NCI-H526 (cell line): ENCODE results near the gene SPOP.

Experiments used
- DNase-seq, 2 experiments: peaks; one replicate each; lab custom pipeline; 2025; lab: John Stamatoyannopoulos, UW

Gene SPOP

GRCh38 chr17:49585422-49586027, 92.4 kb downstream of the SPOP start:
- DNase-seq, result peak in 1 of 2 experiments; percentile 25

- DNase-seq, result no peak
These were observed 94.0 kb downstream of the SPOP start for GRCh38 chr17:49583889-49584288.

GRCh38 chr17:49583226-49583625, 94.7 kb downstream of the SPOP start:
- no peak for DNase-seq

GRCh38 chr17:49582789-49583188, 95.1 kb downstream of the SPOP start:
- DNase-seq, result no peak

- DNase-seq, result no peak
These were observed 95.7 kb downstream of the SPOP start for GRCh38 chr17:49582055-49582722.

DNA sequence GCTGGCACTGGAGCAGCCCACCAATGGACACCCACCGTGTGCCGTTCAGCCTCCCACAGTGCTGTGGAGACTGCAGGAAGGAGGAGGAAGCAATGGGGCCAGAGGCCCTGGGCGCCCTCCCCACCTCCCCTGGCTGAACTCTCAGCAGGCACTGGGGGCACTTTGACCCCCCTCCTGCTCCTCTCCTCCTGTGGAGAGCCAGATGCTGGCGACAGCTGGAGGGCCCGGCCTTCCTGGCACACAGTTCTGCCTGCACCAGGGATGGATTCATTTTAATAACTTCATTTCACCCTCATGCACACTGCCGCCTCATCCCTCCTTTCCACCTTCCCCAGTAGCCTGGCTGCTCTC, 96.3 kb downstream of the SPOP start:
- DNase-seq, result no peak

GRCh38 chr17:49580981-49581647, 96.8 kb downstream of the SPOP start:
- no peak for DNase-seq

DNA sequence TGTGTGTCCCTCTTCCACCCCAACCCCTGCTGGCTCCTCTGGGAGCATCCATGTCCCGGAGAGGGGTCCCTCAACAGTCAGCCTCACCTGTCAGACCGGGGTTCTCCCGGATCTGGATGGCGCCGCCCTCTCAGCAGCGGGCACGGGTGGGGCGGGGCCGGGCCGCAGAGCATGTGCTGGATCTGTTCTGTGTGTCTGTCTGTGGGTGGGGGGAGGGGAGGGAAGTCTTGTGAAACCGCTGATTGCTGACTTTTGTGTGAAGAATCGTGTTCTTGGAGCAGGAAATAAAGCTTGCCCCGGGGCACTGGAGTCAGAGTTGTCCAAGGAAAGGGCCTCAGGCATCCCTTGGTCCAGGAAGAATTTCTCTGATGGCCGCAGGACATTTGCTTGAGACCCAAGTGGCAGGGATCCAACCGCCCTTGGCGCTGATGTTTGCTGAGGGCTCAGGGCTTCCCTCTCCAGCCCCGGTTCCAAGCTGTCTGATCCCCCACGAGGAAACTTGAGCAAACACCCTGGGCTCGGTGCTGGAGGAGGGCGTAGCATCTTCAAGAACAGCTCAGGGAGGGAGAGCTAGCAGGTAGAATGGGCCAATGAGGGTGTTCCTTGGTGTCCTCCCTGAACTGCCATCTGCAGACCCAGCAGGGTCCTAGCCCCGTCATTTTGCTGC, 97.7 kb downstream of the SPOP start:
- no peak for DNase-seq

DNA sequence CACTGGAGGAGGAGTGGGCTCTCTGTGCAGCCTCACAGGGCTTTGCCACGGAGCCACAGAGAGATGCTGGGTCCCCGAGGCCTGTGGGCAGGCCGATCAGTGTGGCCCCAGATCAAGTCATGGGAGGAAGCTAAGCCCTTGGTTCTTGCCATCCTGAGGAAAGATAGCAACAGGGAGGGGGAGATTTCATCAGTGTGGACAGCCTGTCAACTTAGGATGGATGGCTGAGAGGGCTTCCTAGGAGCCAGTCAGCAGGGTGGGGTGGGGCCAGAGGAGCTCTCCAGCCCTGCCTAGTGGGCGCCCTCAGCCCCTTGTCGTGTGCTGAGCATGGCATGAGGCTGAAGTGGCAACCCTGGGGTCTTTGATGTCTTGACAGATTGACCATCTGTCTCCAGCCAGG, 98.4 kb downstream of the SPOP start:
- no peak for DNase-seq

DNA sequence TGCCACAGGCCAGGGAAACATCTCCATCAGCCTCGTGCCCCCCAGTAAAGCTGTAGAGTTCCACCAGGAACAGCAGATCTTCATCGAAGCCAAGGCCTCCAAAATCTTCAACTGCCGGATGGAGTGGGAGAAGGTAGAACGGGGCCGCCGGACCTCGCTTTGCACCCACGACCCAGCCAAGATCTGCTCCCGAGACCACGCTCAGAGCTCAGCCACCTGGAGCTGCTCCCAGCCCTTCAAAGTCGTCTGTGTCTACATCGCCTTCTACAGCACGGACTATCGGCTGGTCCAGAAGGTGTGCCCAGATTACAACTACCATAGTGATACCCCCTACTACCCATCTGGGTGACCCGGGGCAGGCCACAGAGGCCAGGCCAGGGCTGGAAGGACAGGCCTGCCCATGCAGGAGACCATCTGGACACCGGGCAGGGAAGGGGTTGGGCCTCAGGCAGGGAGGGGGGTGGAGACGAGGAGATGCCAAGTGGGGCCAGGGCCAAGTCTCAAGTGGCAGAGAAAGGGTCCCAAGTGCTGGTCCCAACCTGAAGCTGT, 98.9 kb downstream of the SPOP start:
- DNase-seq, result no peak

DNA sequence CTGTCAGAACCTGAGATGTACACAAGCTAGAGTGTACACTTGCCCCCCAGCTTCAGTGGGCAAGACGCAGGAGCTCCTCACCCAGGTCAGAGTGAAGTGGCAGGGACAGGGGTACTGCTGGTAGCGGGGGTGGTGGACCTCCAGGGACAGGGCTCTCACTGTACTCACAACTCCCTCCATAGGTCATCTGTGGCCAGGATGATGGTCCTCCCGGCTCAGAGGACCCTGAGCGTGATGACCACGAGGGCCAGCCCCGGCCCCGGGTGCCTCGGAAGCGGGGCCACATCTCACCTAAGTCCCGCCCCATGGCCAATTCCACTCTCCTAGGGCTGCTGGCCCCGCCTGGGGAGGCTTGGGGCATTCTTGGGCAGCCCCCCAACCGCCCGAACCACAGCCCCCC, 99.5 kb downstream of the SPOP start:
- DNase-seq, result no peak

- no peak for DNase-seq
These were observed 99.9 kb downstream of the SPOP start for GRCh38 chr17:49577963-49578362.

GRCh38 chr17:49577650-49577934, 100.3 kb downstream of the SPOP start:
- no peak for DNase-seq

DNA sequence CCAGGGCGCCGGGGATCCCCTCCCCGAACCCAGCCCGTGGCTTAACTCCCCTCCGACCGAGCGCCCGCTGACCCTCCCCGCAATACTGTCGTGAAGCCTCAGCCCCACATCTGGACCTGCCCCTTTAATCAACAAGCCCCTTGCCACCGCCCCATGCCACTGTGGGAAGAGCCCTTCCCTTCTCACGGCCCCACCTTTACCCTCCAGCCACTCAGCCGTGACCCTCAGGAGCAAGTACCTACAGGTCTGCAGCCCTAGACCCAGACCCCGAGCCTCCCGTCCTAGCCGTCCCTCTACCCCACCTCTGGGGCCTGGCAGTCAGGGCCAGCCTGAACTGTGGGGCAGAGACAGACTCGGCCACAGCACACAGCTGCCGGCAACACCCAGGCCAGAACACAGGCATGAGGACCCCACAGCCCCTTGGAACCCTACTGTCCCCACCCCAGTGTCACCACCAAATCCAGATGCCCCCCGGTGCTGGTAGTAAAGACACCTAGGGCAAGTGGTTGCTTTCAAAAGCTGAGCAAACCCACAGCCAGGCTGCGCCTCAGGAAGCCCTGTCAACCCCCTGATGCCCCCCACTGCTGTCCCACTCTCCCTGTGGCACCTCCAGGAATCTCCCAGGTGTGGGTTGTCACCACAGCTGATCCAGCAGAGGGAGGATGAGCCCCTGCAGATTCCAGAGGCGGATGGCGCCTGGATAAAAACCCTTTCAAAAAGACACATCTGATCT, 100.8 kb downstream of the SPOP start:
- peak in 1 of 2 experiments; percentile 64 for DNase-seq

DNA sequence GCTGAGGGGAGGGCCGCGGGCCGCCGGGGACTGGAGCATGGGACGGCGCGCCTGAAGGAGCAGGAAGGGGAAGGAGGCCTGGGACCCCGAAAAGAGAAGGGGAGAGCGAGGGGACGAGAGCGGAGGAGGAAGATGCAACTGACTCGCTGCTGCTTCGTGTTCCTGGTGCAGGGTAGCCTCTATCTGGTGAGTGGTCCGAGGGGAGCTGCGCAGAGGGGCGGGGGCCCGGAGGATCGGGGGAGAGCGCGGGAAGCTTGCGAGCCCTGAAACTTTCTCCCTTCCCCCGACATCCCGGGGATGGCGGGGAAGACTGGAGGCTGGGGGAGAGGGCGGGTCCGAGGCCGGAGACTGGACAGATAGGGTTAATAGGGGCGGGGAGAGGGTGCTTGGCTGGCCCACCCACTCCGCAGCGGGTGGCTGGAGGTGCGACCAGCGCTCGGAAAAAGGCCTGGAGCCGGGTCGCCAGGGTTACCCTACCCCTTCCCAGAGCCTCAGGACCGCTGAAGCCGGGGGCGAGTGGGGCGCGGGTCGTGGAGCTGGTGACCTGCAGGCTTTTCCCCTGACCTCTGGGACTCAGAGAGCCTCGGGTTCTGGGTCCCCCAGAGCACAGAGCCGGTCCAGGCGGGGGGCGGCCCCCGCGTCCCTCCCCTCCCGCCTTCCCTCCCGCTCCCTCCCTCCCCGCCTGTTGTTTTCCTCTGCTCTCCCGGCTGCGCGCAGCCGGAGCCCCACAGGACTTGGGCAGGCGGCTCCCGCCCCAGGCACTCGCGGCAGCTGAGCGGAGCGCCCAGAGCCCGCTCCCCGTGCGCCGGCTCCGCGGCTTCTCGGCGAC, 101.6 kb downstream of the SPOP start:
- DNase-seq, result peak; percentile 33 to 77

- DNase-seq, result peak; percentile 60 to 88
These were observed 102.2 kb downstream of the SPOP start, which contains the start of gene NXPH3 for GRCh38 chr17:49575679-49576087. NXPH3 (plus strand) TSS chr17:49575871; CDS start chr17:49576220, 349 bp downstream.

- no peak for DNase-seq
These were observed 102.8 kb downstream of the SPOP start for GRCh38 chr17:49574945-49575678.

DNA sequence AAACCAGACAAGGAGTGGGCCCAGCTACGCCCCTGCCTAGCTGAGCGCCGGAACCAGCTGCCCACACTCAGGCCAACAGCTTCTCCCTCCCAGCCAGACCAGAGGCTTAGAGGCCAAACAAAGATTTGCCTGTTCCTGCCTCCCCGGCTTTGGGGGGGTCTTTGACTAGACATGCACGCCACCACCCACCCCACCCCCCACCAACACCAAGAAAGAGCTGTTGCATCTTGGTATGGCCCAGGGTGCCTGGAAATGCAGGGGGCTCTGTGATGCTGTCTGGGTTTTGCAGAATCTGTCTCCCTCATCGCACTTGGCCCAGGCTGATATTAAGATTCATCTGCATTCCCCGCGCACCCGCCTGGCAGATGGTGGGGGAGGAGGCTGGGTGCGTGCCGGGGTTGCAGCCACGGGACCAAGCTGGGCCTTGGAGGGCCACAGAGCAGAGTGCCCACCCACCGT, 103.5 kb downstream of the SPOP start:
- DNase-seq, result no peak

DNA sequence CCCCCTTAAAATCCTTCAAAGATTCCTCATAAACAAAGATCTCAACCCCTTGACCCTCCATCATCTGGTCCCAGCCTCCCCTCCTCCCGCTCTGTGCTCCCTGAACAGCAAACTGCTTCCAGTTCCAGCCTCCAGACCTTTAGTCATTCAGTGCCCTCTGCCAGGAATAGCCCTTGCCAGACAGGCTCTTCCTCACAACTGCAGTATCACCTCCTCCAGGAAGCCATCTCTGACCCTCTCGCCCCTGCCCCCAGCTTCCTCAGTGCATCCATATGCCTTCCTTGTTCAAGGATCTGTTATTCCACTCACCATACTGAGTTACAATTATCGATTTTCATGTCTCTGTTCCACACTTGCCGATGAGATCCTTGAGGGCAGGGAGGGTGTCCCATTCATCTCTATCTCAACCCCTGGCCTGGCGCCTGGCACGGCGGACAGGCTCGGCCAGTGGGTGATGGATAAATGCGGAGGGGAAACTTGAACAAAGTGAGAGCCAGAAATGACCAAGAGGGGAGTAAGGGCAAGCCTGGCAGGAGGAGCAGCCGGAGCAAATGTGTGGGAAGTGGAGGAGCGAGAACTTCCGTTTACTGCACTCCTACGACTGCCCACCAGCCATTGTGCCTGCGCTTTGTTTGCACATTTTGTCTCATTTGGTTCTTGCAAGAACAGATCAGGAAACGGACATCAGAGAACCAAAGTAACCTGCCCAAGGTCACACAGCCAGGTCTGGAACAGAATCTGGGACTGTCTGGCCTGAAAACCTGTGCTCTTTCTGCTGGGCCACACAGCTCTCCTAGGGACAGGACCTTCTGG, 104.2 kb downstream of the SPOP start:
- DNase-seq, result no peak
